K562 (cell line): ENCODE data around the gene METTL2A. TPM values are rescaled to one million over a fixed set of nuclear protein-coding genes. Genes with fewer than 3 reads are reported as not detected.

Experiments
- CXXC5 ChIP-seq: fragments of 250-450 bp; sonication (Bioruptor Pico); IDR thresholded peaks from 2 replicates; pipeline ENCODE4 v1.8.0; 2022; ENCODE audit warnings: inconsistent platforms, mild to moderate bottlenecking, moderate library complexity
- EP400 ChIP-seq: fragments of 450-650 bp; IDR thresholded peaks from 2 replicates; pipeline ENCODE4 v1.6.1; 2017; ENCODE audit warnings: antibody characterized with exemption, mild to moderate bottlenecking, moderate library complexity
- EZH2 ChIP-seq: IDR thresholded peaks from 2 replicates; pipeline ENCODE4 v1.6.1; 2012; ENCODE audit warnings: low read depth, mild to moderate bottlenecking, inconsistent platforms, low read length, borderline replicate concordance
- FOXM1 ChIP-seq, 2 experiments: fragments of 450-650 bp in 1 of 2; sonication (generic) in 1 of 2; formaldehyde crosslinking in 1 of 2; IDR thresholded peaks; 2 replicates each; pipeline versions ENCODE4 v1.6.1 to v1.9.0; 2017 to 2022; ENCODE audit warnings: low read depth in 2 of 2, mild to moderate bottlenecking in 2 of 2, missing genetic modification reagents in 1 of 2, moderate library complexity in 1 of 2
- HDGF ChIP-seq: fragments of 450-650 bp; IDR thresholded peaks from 2 replicates; pipeline ENCODE4 v1.6.1; 2016
- HIVEP1 ChIP-seq: fragments of 250-450 bp; sonication (Bioruptor Pico); IDR thresholded peaks from 2 replicates; pipeline ENCODE4 v1.4.0; 2020; ENCODE audit warnings: mild to moderate bottlenecking
- HMG20B ChIP-seq: fragments of 250-450 bp; sonication (Bioruptor Pico); IDR thresholded peaks from 2 replicates; pipeline ENCODE4 v1.5.0; 2021; ENCODE audit warnings: mild to moderate bottlenecking
- KDM5B ChIP-seq: fragments of 200-600 bp; sonication (generic); IDR thresholded peaks from 2 replicates; pipeline ENCODE4 v1.6.1; 2012; ENCODE audit warnings: low read depth, mild to moderate bottlenecking, moderate library complexity, low read length, control low read depth, inconsistent platforms; ENCODE audit not compliant: insufficient replicate concordance
- NR2C1 ChIP-seq, 2 experiments: fragments of 450-650 bp; IDR thresholded peaks; 2 replicates each; pipeline ENCODE4 v1.6.1; 2017; ENCODE audit warnings: mild to moderate bottlenecking in 2 of 2, antibody characterized with exemption in 1 of 2, inconsistent platforms in 1 of 2, missing compliant biosample characterization in 1 of 2, missing genetic modification characterization in 1 of 2
- RBFOX2 ChIP-seq: fragments of 200-400 bp; formaldehyde crosslinking; IDR thresholded peaks from 2 replicates; pipeline ENCODE4 v1.6.1; 2017; ENCODE audit warnings: low read depth, mild to moderate bottlenecking, low read length, moderate library complexity
- RBM17 ChIP-seq: fragments of 200-400 bp; formaldehyde crosslinking; IDR thresholded peaks from 2 replicates; pipeline ENCODE4 v1.6.1; 2017; ENCODE audit warnings: low read depth, mild to moderate bottlenecking, low read length, borderline replicate concordance
- SREBF2 ChIP-seq: sonication (generic); formaldehyde crosslinking; IDR thresholded peaks from 2 replicates; pipeline ENCODE4 v1.4.0; 2020; ENCODE audit warnings: mild to moderate bottlenecking, missing genetic modification reagents
- TAF1 ChIP-seq: IDR thresholded peaks from 2 replicates; pipeline ENCODE4 v1.6.1; 2011; ENCODE audit warnings: mild to moderate bottlenecking, low read length, moderate library complexity; ENCODE audit not compliant: insufficient read depth, control insufficient read depth, severe bottlenecking; ENCODE audit errors: extremely low read depth
- TAF9B ChIP-seq: fragments of 450-650 bp; IDR thresholded peaks from 2 replicates; pipeline ENCODE4 v1.6.1; 2018; ENCODE audit warnings: mild to moderate bottlenecking; ENCODE audit not compliant: partially characterized antibody
- YY1 ChIP-seq, 3 experiments: IDR thresholded peaks; 2 replicates each; pipeline ENCODE4 v1.6.1; 2011; ENCODE audit warnings: low read length in 2 of 3, mild to moderate bottlenecking in 2 of 3, moderate library complexity in 2 of 3, borderline replicate concordance in 1 of 3, control low read depth in 1 of 3, low read depth in 1 of 3; ENCODE audit not compliant: insufficient read depth in 3 of 3, insufficient replicate concordance in 2 of 3, control insufficient read depth in 1 of 3, insufficient read length in 1 of 3; ENCODE audit errors: extremely low read depth in 1 of 3
- ZNF23 ChIP-seq: fragments of 250-450 bp; sonication (Bioruptor Pico); IDR thresholded peaks from 2 replicates; pipeline ENCODE4 v1.4.0; 2020; ENCODE audit warnings: mild to moderate bottlenecking
- ZNF583 ChIP-seq: fragments of 250-450 bp; sonication (Bioruptor Pico); IDR thresholded peaks from 2 replicates; pipeline ENCODE4 v1.4.0; 2020
- ZNF609 ChIP-seq: sonication (generic); formaldehyde crosslinking; IDR thresholded peaks from 2 replicates; pipeline ENCODE4 v1.8.1; 2023; ENCODE audit warnings: missing genetic modification reagents, mild to moderate bottlenecking, borderline replicate concordance
- polyA plus RNA-seq, 8 experiments: library from polyadenylated mRNA; depleted of rRNA in 4 of 8; stranded (reverse) in 5 of 8; unstranded in 3 of 8; fragments of >200 nt; fragmentation: Nextera tagmentation in 2 of 8; fragmentation: Illumina TruSeq in 1 of 8; extraction: Ambion mirVana in 2 of 8; extraction: Trizol in 1 of 8; gene quantifications; 2 replicates each; pipeline versions ENCODE4 v1.2.1 to v1.2.3, GENCODE V29; 2011 to 2014; ENCODE audit warnings: inconsistent platforms in 1 of 8, missing spikeins in 1 of 8
- total RNA-seq, 7 experiments: library from RNA; depleted of rRNA in 6 of 7; stranded (reverse); fragments of >200 nt in 6 of 7; fragmentation: Illumina TruSeq in 2 of 7; extraction: Trizol in 2 of 7; gene quantifications; 2 replicates each; pipeline versions ENCODE4 v1.2.1 to v1.2.3, GENCODE V29; 2011 to 2021; ENCODE audit warnings: low replicate concordance in 1 of 7
- TF ChIP-seq, protein P1 (sequence below): sonication (generic); formaldehyde crosslinking; IDR thresholded peaks from 2 replicates; pipeline ENCODE4 v1.8.0; 2022; ENCODE audit warnings: mild to moderate bottlenecking, missing genetic modification reagents
- TF ChIP-seq, protein P2 (sequence below): fragments of 450-650 bp; formaldehyde crosslinking; IDR thresholded peaks from 2 replicates; pipeline ENCODE4 v1.4.0; 2020; ENCODE audit warnings: mild to moderate bottlenecking, mixed read lengths

The METTL2A gene
- total and polyA plus RNA-seq, 9 of the 15 experiments (the other 6 are each of a cell fraction or from before 2014, with no cell fraction given): 21.0 to 52.5 (median 33.2) TPM

- TF ChIP-seq ZNF583 (no peak), YY1 (IDR thresholded peaks at IDR 0.05; ENCODE audit: borderline replicate concordance in 1 of 3, control insufficient read depth in 1 of 3, extremely low read depth in 1 of 3, insufficient read depth in 3 of 3, insufficient read length in 1 of 3, insufficient replicate concordance in 2 of 3, low read depth in 1 of 3, low read length in 2 of 3) (peak in 2 of 3 experiments; percentile 14 to 68), ZNF23 (CRISPR knock-in tag) (no peak), HMG20B (CRISPR knock-in tag) (no peak), FOXM1 (IDR thresholded peaks at IDR 0.05; ENCODE audit: low read depth) (no peak), FOXM1 (CRISPR knock-in tag; IDR thresholded peaks at IDR 0.05; ENCODE audit: low read depth) (no peak), EP400 (no peak), HDGF (no peak), RBM17 (no peak), SREBF2 (CRISPR knock-in tag) (no peak), TAF9B (no peak), ZNF609 (CRISPR knock-in tag) (no peak), TAF1 (peak; percentile 30), RBFOX2 (peak; percentile 40), CXXC5 (CRISPR knock-in tag) (peak; percentile 79), HIVEP1 (CRISPR knock-in tag) (no peak), EZH2 (no peak), KDM5B (peak; percentile 43), NR2C1 (IDR thresholded peaks at IDR 0.05) (no peak), NR2C1 (tag; IDR thresholded peaks at IDR 0.05) (no peak)
- TF ChIP-seq, protein P1, sequence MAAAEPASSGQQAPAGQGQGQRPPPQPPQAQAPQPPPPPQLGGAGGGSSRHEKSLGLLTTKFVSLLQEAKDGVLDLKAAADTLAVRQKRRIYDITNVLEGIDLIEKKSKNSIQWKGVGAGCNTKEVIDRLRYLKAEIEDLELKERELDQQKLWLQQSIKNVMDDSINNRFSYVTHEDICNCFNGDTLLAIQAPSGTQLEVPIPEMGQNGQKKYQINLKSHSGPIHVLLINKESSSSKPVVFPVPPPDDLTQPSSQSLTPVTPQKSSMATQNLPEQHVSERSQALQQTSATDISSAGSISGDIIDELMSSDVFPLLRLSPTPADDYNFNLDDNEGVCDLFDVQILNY (CRISPR knock-in tag): no peak
- TF ChIP-seq, protein P2, sequence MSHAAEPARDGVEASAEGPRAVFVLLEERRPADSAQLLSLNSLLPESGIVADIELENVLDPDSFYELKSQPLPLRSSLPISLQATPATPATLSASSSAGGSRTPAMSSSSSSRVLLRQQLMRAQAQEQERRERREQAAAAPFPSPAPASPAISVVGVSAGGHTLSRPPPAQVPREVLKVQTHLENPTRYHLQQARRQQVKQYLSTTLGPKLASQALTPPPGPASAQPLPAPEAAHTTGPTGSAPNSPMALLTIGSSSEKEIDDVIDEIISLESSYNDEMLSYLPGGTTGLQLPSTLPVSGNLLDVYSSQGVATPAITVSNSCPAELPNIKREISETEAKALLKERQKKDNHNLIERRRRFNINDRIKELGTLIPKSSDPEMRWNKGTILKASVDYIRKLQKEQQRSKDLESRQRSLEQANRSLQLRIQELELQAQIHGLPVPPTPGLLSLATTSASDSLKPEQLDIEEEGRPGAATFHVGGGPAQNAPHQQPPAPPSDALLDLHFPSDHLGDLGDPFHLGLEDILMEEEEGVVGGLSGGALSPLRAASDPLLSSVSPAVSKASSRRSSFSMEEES (CRISPR knock-in tag): no peak
Observed at GRCh38 chr17:62478424-62478879, 54.8 kb downstream of the METTL2A start, which contains the start of gene TLK2 (continued).
